ENCODE measurements around the gene PCDHGA9. TPM values are rescaled to one million over a fixed set of nuclear protein-coding genes. Genes with fewer than 3 reads are reported as not detected.

The PCDHGA9 gene
- polyA plus RNA-seq, 1 donor (not counting 4 experiments of a cell fraction or from before 2014, with no cell fraction given), result 0.28 TPM

- Histone ChIP-seq H3K27me3 (ENCODE audit: control insufficient read depth, extremely low read depth, insufficient read depth, low read length) (peaks cover 40% of the 10 kb centered on the region), H3K4me2 (ENCODE audit: control insufficient read depth, extremely low read depth, insufficient read depth, low read depth, low read length) (no peak within 1 kb of the TSS), H3K79me2 (ENCODE audit: control insufficient read depth, insufficient read depth, low read length) (no peaks in the 10 kb centered on the region), H3K9me3 (ENCODE audit: control insufficient read depth, low read depth, low read length) (peaks cover 24% of the 10 kb centered on the region), H3K4me1 (ENCODE audit: control insufficient read depth, extremely low read depth, insufficient read depth, low read length) (no peaks in the 10 kb centered on the region), H3K36me3 (ENCODE audit: control insufficient read depth in 2 of 2, extremely low read depth in 1 of 2, insufficient read depth in 2 of 2, low read length in 2 of 2) (no peaks in the 10 kb centered on the region), H3K27ac (ENCODE audit: control insufficient read depth, insufficient read depth, low read length) (no peak within 1 kb of the TSS), H3K9me1 (ENCODE audit: control insufficient read depth, extremely low read depth, insufficient read depth, low read length) (no peaks in the 10 kb centered on the region), H3K4me3 (ENCODE audit: control insufficient read depth in 2 of 3, extremely low read depth in 1 of 3, insufficient read depth in 2 of 3, low read depth in 1 of 3, low read length in 3 of 3) (no peak within 1 kb of the TSS), H3K9ac (ENCODE audit: control insufficient read depth, extremely low read depth, insufficient read depth, low read length) (no peak within 1 kb of the TSS), H4K20me1 (ENCODE audit: control insufficient read depth, extremely low read depth, insufficient read depth, low read length) (no peaks in the 10 kb centered on the region), H2AFZ (ENCODE audit: control insufficient read depth, low read length) (no peak within 1 kb of the TSS)
- DNase-seq (ENCODE audit: low read depth, low spot score) (no peak), FAIRE-seq (no peak)
- dilution Hi-C loops (cut with MboI; ENCODE audit: extremely low pct_ligation_motif_present, low sequenced_read_pairs), result no loop called here
- TF ChIP-seq CTCF (optimal IDR thresholded peaks at IDR 0.05 in 1 of 3, IDR thresholded peaks at IDR 0.05 in 1 of 3, conservative IDR thresholded peaks at IDR 0.05 in 1 of 3; ENCODE audit: extremely low read depth in 1 of 3, insufficient read depth in 2 of 3, low read length in 3 of 3) (no peak), EZH2 (IDR thresholded peaks at IDR 0.05; ENCODE audit: low read length) (no peak)
Observed at GRCh38 chr5:141363952-141364660, 38.5 kb upstream of the PCDHGA9 start, which contains the start of gene PCDHGA5. Gene PCDHGA5 (plus strand): TSS chr5:141364162. CDS start chr5:141364331, 169 bp downstream.

- peaks cover 42% of the 10 kb centered on the region for H3K27me3 ChIP-seq (ENCODE audit: control insufficient read depth, extremely low read depth, insufficient read depth, low read length)
- no peaks in the 10 kb centered on the region for H4K20me1 ChIP-seq (ENCODE audit: control insufficient read depth, extremely low read depth, insufficient read depth, low read length)
- no peak overlapping the region for H3K27ac ChIP-seq (ENCODE audit: control insufficient read depth, insufficient read depth, low read length)
- TF ChIP-seq EZH2 (IDR thresholded peaks at IDR 0.05; ENCODE audit: low read length) (no peak), CTCF (optimal IDR thresholded peaks at IDR 0.05 in 1 of 3, IDR thresholded peaks at IDR 0.05 in 1 of 3, conservative IDR thresholded peaks at IDR 0.05 in 1 of 3; ENCODE audit: extremely low read depth in 1 of 3, insufficient read depth in 2 of 3, low read length in 3 of 3) (no peak)
- no peak for DNase-seq (ENCODE audit: low read depth, low spot score)
- H3K9ac ChIP-seq (ENCODE audit: control insufficient read depth, extremely low read depth, insufficient read depth, low read length), result no peak overlapping the region
- no peaks in the 10 kb centered on the region for H3K4me1 ChIP-seq (ENCODE audit: control insufficient read depth, extremely low read depth, insufficient read depth, low read length)
- dilution Hi-C loops (cut with MboI; ENCODE audit: extremely low pct_ligation_motif_present, low sequenced_read_pairs), result no loop called here
- peaks cover 24% of the 10 kb centered on the region for H3K9me3 ChIP-seq (ENCODE audit: control insufficient read depth, low read depth, low read length)
- H3K4me2 ChIP-seq (ENCODE audit: control insufficient read depth, extremely low read depth, insufficient read depth, low read depth, low read length), result no peak overlapping the region
- H3K36me3 ChIP-seq (ENCODE audit: control insufficient read depth in 2 of 2, extremely low read depth in 1 of 2, insufficient read depth in 2 of 2, low read length in 2 of 2), result no peaks in the 10 kb centered on the region
- no peaks in the 10 kb centered on the region for H3K79me2 ChIP-seq (ENCODE audit: control insufficient read depth, insufficient read depth, low read length)
- FAIRE-seq, result no peak
- H3K9me1 ChIP-seq (ENCODE audit: control insufficient read depth, extremely low read depth, insufficient read depth, low read length), result no peaks in the 10 kb centered on the region
- no peak overlapping the region for H2AFZ ChIP-seq (ENCODE audit: control insufficient read depth, low read length)
- no peak overlapping the region for H3K4me3 ChIP-seq (ENCODE audit: control insufficient read depth in 2 of 3, extremely low read depth in 1 of 3, insufficient read depth in 2 of 3, low read depth in 1 of 3, low read length in 3 of 3)
Observed at GRCh38 chr5:141366016-141366896, 36.3 kb upstream of the PCDHGA9 start.

Data from keratinocyte (primary cell).